Measurements from ENCODE around the gene ALPK1. TPM values are rescaled to one million over a fixed set of nuclear protein-coding genes. Genes with fewer than 3 reads are reported as not detected.

Gene ALPK1
- total and polyA plus RNA-seq, 2 of the 4 experiments (the other 2 are of a cell fraction): 3.3 to 7.9 TPM

DNA sequence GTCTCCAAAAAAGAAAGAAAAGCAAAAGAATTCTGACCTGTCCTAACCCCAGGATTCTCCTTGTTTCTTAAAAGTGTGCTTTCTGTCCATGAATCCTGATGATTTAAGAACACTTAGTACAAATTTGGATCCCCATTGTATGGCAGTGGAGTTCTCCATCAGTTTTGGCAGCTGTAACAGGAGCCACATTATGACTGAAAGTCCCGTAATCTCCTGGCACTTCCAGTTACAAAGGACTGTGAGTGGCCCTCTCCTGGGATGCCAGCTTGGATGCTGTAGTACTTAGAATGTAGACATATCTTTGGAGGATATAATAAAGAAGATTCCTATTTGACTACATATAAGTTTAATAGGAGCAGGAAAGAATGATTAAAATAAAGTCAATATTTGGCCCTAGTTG lies 44.9 kb upstream of the ALPK1 start:
- Histone ChIP-seq H2AFZ (replicated peaks; ENCODE audit: low read length, poor library complexity) (no peak overlapping the region), H4K5ac (ENCODE audit: low read depth, low read length) (no peak overlapping the region), H3K27ac (ENCODE audit: insufficient read depth, low read length) (no peak overlapping the region), H3K9me3 (ENCODE audit: control insufficient read depth, insufficient read depth, low read length) (no peaks in the 10 kb centered on the region), H4K20me1 (ENCODE audit: insufficient read depth, low read length) (no peaks in the 10 kb centered on the region), H3K4ac (ENCODE audit: low read depth, low read length) (no peak overlapping the region), H2BK20ac (ENCODE audit: low read depth, low read length) (no peak overlapping the region), H2AK5ac (ENCODE audit: low read depth, low read length) (no peak overlapping the region), H3K4me1 (ENCODE audit: control insufficient read depth, insufficient read depth, low read length) (no peaks in the 10 kb centered on the region; the same call in 1 of the 2 replicates), H4K91ac (ENCODE audit: insufficient read depth, low read depth, low read length) (no peak overlapping the region), H3K27me3 (ENCODE audit: control insufficient read depth, insufficient read depth, low read length) (no peaks in the 10 kb centered on the region), H3K4me3 (ENCODE audit: insufficient read depth, low read depth, low read length) (no peak overlapping the region), H3K4me2 (ENCODE audit: low read depth, low read length) (no peak overlapping the region), H2AK9ac (replicated peaks; ENCODE audit: low read depth, low read length, poor library complexity) (no peak overlapping the region), H3K36me3 (ENCODE audit: control insufficient read depth, insufficient read depth, low read length) (no peaks in the 10 kb centered on the region), H3K23ac (ENCODE audit: low read depth, low read length) (no peak overlapping the region), H3K9me1 (ENCODE audit: insufficient read depth, low read length) (no peaks in the 10 kb centered on the region), H2BK120ac (ENCODE audit: low read depth, low read length) (no peak overlapping the region), H2BK15ac (ENCODE audit: low read depth, low read length) (no peak overlapping the region), H3K9ac (ENCODE audit: low read depth, low read length) (no peak overlapping the region), H3K14ac (replicated peaks; ENCODE audit: low read depth, low read length) (no peak overlapping the region), H3K56ac (ENCODE audit: extremely low read depth, insufficient read depth, low read length) (no peak overlapping the region), H2BK5ac (ENCODE audit: low read depth, low read length, poor library complexity, severe bottlenecking) (no peak overlapping the region), H4K8ac (ENCODE audit: low read depth in 2 of 2, low read length in 2 of 2) (no peak overlapping the region), H3K18ac (ENCODE audit: low read depth, low read length) (no peak overlapping the region), H3K79me1 (ENCODE audit: low read depth in 1 of 2, low read length in 2 of 2) (peaks cover 3 to 7% of the 10 kb centered on the region in 2 experiments; a peak in 1 of 4 replicates)
- ChIA-PET POLR2A (ENCODE audit: unreplicated experiment) (no interaction called here), CTCF (no interaction called here)
- no TSS peak for BruUV-seq (replicated peaks)
- dilution Hi-C loops (cut with HindIII; ENCODE audit: low sequenced_read_pairs, unreplicated experiment) (no loop called here), intact Hi-C loops (cut with micrococcal nuclease) (no loop called here), in situ Hi-C loops (cut with MboI; ENCODE audit: low sequenced_read_pairs) (no loop called here)
- DNase-seq: no peak
- no CpG with 5 or more reads among the region's 1 CpG for WGBS, 2 experiments (ENCODE audit: extremely low coverage in 2 of 2, insufficient read length in 1 of 2)
- TF ChIP-seq BHLHE40 (IDR thresholded peaks at IDR 0.05; ENCODE audit: low read depth, low read length) (no peak), RAD21 (IDR thresholded peaks at IDR 0.05; ENCODE audit: low read length) (no peak), MAFK (IDR thresholded peaks at IDR 0.05; ENCODE audit: low read depth, low read length) (no peak), CHD1 (IDR thresholded peaks at IDR 0.05; ENCODE audit: low read depth, low read length) (no peak), RFX5 (IDR thresholded peaks at IDR 0.05; ENCODE audit: low read depth, low read length) (no peak), ELK1 (IDR thresholded peaks at IDR 0.05; ENCODE audit: borderline replicate concordance, low read depth, low read length) (no peak), SMC3 (IDR thresholded peaks at IDR 0.05; ENCODE audit: low read depth, low read length) (no peak)
- TF ChIP-seq, protein P1, sequence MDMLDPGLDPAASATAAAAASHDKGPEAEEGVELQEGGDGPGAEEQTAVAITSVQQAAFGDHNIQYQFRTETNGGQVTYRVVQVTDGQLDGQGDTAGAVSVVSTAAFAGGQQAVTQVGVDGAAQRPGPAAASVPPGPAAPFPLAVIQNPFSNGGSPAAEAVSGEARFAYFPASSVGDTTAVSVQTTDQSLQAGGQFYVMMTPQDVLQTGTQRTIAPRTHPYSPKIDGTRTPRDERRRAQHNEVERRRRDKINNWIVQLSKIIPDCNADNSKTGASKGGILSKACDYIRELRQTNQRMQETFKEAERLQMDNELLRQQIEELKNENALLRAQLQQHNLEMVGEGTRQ (IDR thresholded peaks at IDR 0.05; ENCODE audit: low read depth, low read length): no peak
- ATAC-seq (ENCODE audit: low read depth): no peak
